BLaER1 (cell line): ENCODE data around the gene EHMT2.
"Not testable (repeated sequence)": the region's sequence is repeated elsewhere in the genome, so short reads cannot be mapped to it uniquely, and the experiment has no call there.

Experiments used
- H3K27ac ChIP-seq: shearing (Covaris generic); formaldehyde crosslinking; 2 replicates; pipeline ENCODE4 v1.8.1; 2022
- H3K27me3 ChIP-seq: shearing (Covaris generic); formaldehyde crosslinking; 2 replicates; pipeline ENCODE4 v1.8.1; 2022
- H3K36me3 ChIP-seq: shearing (Covaris generic); formaldehyde crosslinking; 2 replicates; pipeline ENCODE4 v1.8.1; 2022
- H3K4me1 ChIP-seq: shearing (Covaris generic); formaldehyde crosslinking; 2 replicates; pipeline ENCODE4 v1.8.1; 2022
- H3K4me2 ChIP-seq: shearing (Covaris generic); formaldehyde crosslinking; 2 replicates; pipeline ENCODE4 v1.8.1; 2022
- H3K4me3 ChIP-seq: shearing (Covaris generic); formaldehyde crosslinking; 2 replicates; pipeline ENCODE4 v1.8.1; 2022
- H3K9ac ChIP-seq: shearing (Covaris generic); formaldehyde crosslinking; 2 replicates; pipeline ENCODE4 v1.8.1; 2022
- H3K9me3 ChIP-seq: shearing (Covaris generic); formaldehyde crosslinking; 2 replicates; pipeline ENCODE4 v1.8.1; 2022
- H4K20me1 ChIP-seq: shearing (Covaris generic); formaldehyde crosslinking; 2 replicates; pipeline ENCODE4 v1.8.1; 2022
- Cebpa-rat ChIP-seq: shearing (Covaris generic); IDR thresholded peaks from 2 replicates; pipeline ENCODE4 v1.8.1; 2022

EHMT2 gene

DNA sequence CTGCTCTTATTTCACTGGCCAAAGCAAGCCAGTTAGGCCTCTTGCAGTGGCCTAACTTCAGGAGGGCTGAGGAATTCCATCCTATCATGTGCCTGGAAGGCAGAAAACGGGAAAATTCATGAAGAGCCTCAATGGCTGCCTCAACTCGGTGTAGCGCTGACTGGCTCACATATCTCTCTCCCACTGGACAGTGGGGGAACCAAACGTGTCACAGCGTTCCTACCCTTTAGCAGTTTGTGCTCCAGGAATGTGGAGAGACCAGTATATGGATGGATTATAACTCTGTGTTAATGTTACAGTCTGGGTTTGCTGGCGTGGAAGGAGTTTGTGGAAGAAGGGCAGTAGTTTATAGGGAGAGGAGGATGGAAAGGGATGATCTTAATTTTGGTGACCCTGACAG is 18.3 kb upstream of the EHMT2 start:
- no peak overlapping the region for H3K27ac ChIP-seq
- no peaks in the 10 kb centered on the region for H3K9me3 ChIP-seq
- H3K4me2 ChIP-seq, result no peak overlapping the region
- no peaks in the 10 kb centered on the region for H3K4me1 ChIP-seq
- H3K27me3 ChIP-seq, result no peaks in the 10 kb centered on the region
- H3K36me3 ChIP-seq, result no peaks in the 10 kb centered on the region
- no peak overlapping the region for H3K4me3 ChIP-seq
- no peaks in the 10 kb centered on the region for H4K20me1 ChIP-seq
- TF ChIP-seq Cebpa-rat, result no peak
- no peak overlapping the region for H3K9ac ChIP-seq

DNA sequence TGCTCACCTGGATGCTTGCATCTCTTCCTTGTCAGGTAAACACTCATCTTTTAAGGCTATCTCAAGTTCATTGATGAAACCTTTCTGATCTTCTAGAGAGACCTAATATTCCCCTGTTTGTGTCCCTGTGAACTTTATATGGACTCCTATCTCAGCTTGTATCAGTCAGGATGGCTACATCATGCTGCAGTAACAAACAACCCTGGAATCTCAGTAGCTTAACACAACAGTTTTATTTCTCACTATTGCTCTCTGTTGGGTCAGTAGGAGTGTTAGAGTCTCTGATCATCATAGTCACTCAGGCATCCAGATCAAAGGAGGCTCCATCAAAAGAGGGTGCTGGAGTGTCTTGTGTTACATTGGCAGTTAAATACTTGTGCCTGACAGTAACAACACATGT is 17.9 kb upstream of the EHMT2 start:
- Histone ChIP-seq H4K20me1 (no peaks in the 10 kb centered on the region), H3K27ac (no peak overlapping the region)

DNA sequence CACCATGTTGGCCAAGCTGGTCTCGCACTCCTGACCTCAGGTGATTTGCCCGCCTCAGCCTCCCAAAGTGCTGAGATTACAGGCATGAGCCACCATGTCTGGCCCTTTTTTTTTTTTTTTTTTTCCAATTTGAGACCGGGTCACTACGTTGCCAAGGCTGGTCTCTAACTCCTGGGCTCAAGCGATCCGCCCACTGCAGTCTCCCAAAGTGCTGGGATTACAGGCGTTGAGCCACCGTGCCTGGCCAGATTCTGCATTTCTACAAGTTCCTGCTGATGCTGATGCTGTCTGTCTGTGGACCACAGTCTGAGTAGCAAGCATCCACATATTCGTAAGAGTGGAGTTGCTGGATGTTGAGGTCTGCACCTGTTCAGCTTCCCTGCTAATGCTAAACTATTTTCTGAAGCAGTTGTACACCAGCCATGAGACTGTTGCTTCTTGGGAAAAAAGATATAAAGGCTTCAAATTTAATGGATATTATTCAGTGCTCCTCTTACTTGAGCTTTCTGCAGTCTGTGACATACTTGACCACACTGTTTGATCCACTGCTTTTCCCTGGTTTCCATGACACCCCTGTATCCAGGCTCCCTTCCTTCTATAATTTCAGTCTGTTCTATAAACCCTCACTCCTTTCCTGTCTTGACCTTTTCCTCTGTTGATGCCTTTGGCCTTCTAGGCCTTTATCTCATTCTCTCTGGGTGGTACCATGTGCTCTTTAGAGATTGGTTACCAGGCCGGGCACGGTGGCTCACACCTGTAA is 14.5 kb upstream of the EHMT2 start:
- Histone ChIP-seq H3K4me1 (no peaks in the 10 kb centered on the region), H3K27me3 (no peaks in the 10 kb centered on the region), H3K9me3 (no peaks in the 10 kb centered on the region), H3K4me3 (no peak overlapping the region), H3K9ac (no peak overlapping the region), H3K27ac (no peak overlapping the region), H3K36me3 (no peaks in the 10 kb centered on the region), H3K4me2 (no peak overlapping the region), H4K20me1 (no peaks in the 10 kb centered on the region)
- TF ChIP-seq Cebpa-rat, result no peak

More for the DNA sequence above, 17.9 kb upstream of the EHMT2 start:
- Histone ChIP-seq H3K9ac (no peak overlapping the region), H3K36me3 (no peaks in the 10 kb centered on the region), H3K27me3 (no peaks in the 10 kb centered on the region), H3K4me2 (no peak overlapping the region), H3K4me1 (no peaks in the 10 kb centered on the region), H3K9me3 (no peaks in the 10 kb centered on the region), H3K4me3 (no peak overlapping the region)
- TF ChIP-seq Cebpa-rat, result no peak

DNA sequence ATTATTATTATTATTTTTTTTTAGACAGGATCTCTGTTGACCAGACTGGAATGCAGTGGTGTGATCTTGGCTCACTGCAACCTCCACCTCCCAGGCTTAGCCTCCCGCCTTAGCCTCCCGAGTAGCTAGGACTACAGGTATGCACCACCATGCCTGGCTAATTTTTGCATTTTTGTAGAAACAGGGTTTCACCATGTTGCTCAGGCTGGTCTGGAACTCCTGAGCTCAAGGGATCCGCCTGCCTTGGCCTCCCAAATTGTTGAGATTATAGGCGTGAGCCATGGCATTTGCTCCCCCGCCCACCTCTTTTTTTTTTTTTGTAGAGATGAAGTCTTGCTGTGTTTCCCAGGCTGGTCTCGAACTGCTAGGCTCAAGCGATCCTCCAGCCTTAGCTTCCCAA is 11.8 kb upstream of the EHMT2 start:
- H3K4me3 ChIP-seq, H3K9me3 ChIP-seq, H3K36me3 ChIP-seq, H3K4me1 ChIP-seq, H3K9ac ChIP-seq, H3K27ac ChIP-seq, H4K20me1 ChIP-seq, H3K27me3 ChIP-seq, H3K4me2 ChIP-seq: not testable (repeated sequence)

DNA sequence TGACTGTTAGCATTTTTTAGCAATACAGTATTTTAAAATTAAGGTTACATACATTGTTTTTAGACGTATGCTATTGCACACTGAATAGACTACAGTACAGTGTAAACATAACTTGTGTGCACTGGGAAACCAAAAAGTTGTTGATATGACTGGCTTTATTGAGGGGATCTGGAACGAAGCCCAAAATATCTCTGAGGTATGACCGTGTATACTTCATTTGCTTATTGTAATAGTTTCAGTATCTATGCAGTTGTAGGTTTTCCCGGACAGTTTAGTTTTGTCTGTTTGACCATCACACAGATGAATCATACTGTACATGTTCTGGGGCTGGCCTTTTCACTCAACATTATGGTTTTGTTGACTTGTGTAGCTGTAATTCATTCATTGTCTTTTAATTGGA is 11.3 kb upstream of the EHMT2 start:
- Histone ChIP-seq H3K9ac (no peak overlapping the region), H3K36me3 (no peaks in the 10 kb centered on the region), H4K20me1 (no peaks in the 10 kb centered on the region), H3K4me3 (no peak overlapping the region), H3K27ac (no peak overlapping the region), H3K4me1 (no peaks in the 10 kb centered on the region), H3K4me2 (no peak overlapping the region), H3K9me3 (no peaks in the 10 kb centered on the region), H3K27me3 (no peaks in the 10 kb centered on the region)
- TF ChIP-seq Cebpa-rat, result no peak

DNA sequence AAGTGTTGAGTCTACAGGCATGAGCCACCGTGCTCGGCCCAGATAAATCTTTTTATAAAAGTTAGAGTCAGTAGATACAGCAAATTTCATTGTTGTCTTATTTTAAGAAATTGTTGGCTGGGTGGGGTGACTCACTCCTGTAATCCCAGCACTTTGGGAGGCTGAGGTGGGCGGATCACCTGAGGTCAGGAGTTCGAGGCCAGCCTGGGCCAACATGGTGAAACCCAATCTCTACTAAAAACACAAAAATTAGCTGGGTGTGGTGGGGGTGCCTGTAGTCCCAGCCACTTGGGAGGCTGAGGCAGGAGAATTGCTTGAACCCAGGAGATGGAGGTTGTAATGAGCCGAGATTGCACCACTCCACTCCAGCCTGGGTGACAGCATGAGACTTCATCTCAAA is 10.8 kb upstream of the EHMT2 start:
- not testable (repeated sequence) for H3K4me1 ChIP-seq, H3K27ac ChIP-seq

DNA sequence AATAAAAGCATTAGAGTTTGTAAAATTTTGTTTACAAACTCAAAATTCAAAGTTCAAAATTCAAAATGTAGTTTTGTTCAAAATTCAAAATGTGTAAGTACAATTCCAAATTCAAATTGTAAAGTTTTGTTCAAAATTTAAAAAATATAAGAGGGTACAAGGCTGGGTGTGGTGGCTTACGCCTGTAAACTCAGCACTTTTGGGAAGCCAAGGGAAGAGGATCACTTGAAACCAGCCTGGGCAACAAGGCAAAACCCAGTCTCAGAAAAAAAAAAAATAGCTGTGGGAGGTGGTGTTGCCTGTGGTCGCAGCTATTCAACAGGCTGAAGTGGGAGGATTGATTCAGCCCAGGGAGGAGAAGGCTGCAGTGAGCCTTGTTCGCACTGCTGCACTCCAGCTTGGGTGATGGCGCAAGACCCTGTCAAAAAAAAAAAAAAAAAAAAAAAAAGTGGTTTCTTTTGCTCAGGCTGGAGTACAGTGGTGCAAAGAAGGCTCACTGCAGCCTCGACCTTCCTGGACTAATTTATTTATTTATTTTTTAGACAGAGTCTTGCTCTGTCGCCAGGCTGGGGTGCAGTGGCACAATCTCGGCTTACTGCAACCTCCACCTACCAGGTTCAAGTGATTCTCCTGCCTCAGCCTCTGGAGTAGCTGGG is 9.8 kb upstream of the EHMT2 start:
- Histone ChIP-seq H3K4me1 (peaks cover 9% of the 10 kb centered on the region), H3K9ac (no peak overlapping the region), H4K20me1 (no peaks in the 10 kb centered on the region), H3K36me3 (no peaks in the 10 kb centered on the region), H3K27me3 (no peaks in the 10 kb centered on the region), H3K27ac (no peak overlapping the region), H3K4me2 (no peak overlapping the region), H3K4me3 (no peak overlapping the region), H3K9me3 (no peaks in the 10 kb centered on the region)
- peak; percentile 84 for TF ChIP-seq Cebpa-rat

More for the DNA sequence above, 10.8 kb upstream of the EHMT2 start:
- not testable (repeated sequence) for H3K9me3 ChIP-seq, H3K4me2 ChIP-seq, H3K4me3 ChIP-seq, H3K9ac ChIP-seq, H4K20me1 ChIP-seq, H3K27me3 ChIP-seq, H3K36me3 ChIP-seq

DNA sequence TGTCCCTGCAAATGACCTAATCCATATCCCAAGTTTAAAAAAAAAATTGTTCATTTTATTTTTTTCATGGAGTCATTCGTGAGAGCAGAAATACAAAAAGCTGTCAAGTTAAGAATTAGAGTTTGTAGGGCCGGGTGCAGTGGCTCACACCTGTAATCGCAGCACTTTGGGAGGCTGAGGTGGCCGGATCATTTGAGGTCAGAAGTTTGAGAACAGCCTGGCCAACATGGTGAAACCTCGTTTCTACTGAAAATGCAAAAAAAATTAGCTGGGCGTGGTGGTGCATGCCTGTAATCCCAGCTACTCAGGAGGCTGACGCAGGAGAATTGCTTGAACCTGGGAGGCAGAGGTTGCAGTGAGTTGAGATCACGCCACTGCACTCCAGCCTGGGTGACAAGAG is 9.2 kb upstream of the EHMT2 start:
- not testable (repeated sequence) for H3K4me1 ChIP-seq, H3K27me3 ChIP-seq, H3K27ac ChIP-seq, H3K4me2 ChIP-seq, H3K4me3 ChIP-seq, H4K20me1 ChIP-seq, H3K36me3 ChIP-seq, H3K9ac ChIP-seq, H3K9me3 ChIP-seq

DNA sequence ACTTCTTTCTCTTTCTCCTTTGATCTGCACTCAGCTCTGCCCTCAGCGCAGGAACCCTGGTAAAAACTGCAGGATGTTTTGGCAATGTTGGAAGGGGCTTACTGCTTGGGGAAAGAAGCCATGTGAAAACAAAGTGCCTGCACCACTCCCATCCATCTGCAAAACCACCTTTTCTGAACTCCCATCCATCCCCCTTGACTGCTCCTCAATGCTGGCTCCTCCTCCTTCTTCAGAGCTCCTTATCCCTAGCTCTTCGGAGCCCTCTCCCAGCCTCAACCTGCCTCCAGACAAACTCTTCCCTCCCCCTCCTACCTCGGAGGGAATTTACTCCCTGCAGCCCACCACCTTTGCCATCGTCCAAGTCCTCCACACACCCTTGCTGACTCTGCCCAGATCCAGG is 8.6 kb upstream of the EHMT2 start:
- Histone ChIP-seq H3K9me3 (no peaks in the 10 kb centered on the region), H3K27me3 (no peaks in the 10 kb centered on the region), H3K4me3 (no peak overlapping the region), H3K4me1 (peaks cover 12% of the 10 kb centered on the region), H3K27ac (no peak overlapping the region), H3K36me3 (no peaks in the 10 kb centered on the region), H3K9ac (no peak overlapping the region), H3K4me2 (no peak overlapping the region), H4K20me1 (no peaks in the 10 kb centered on the region)
- TF ChIP-seq Cebpa-rat, result no peak

DNA sequence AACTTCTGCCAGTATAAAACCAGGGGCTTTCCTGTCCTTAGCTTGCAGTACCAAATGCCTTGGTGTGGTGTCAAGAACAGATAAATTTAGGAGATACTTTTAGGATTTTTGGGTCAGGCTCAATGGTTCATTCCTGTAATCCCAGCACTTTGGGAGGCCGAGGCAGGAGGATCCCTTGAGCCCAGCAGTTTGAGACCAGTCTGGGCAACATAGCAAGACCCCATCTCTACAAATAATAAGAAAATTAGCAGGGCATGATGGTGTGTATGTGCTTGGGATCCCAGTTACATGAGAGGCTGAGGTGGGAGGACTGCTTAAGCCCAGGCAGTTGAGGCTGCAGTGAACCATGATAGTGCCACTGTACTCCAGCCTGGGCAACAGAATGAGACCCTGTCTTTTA is 7.5 kb upstream of the EHMT2 start:
- H3K27ac ChIP-seq, result no peak overlapping the region
- no peak for TF ChIP-seq Cebpa-rat
- no peaks in the 10 kb centered on the region for H3K27me3 ChIP-seq
- H3K9ac ChIP-seq, result no peak overlapping the region
- H3K4me1 ChIP-seq, result peaks cover 17% of the 10 kb centered on the region
- H3K9me3 ChIP-seq, result no peaks in the 10 kb centered on the region
- no peaks in the 10 kb centered on the region for H4K20me1 ChIP-seq
- no peak overlapping the region for H3K4me3 ChIP-seq
- no peaks in the 10 kb centered on the region for H3K36me3 ChIP-seq
- no peak overlapping the region for H3K4me2 ChIP-seq

DNA sequence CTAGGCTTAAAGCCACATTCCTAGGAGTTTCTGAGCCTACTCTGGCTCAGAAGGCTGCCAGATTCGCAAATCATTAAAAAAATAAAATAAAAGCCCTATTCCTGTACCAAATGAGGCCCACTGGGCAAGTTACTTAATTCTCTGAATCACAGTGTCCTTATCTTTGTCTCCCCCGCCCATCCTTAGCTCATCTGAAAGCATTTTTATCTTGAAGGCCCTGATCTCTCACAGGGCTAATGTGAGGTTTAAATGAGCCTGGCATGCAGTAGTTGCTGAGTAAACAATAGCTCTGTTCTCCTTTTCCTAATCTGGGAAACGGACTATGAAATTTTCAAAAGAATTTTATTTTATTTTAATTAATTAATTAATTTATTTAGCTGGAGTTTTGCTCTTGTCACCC is 6.5 kb upstream of the EHMT2 start:
- H3K27me3 ChIP-seq, result no peaks in the 10 kb centered on the region
- H3K9me3 ChIP-seq, result no peaks in the 10 kb centered on the region
- H3K27ac ChIP-seq, result no peak overlapping the region
- no peaks in the 10 kb centered on the region for H4K20me1 ChIP-seq
- no peak overlapping the region for H3K9ac ChIP-seq
- H3K4me1 ChIP-seq, result peaks cover 28% of the 10 kb centered on the region
- no peak overlapping the region for H3K4me3 ChIP-seq
- H3K4me2 ChIP-seq, result no peak overlapping the region
- H3K36me3 ChIP-seq, result no peaks in the 10 kb centered on the region
- no peak for TF ChIP-seq Cebpa-rat
